CD4-positive, alpha-beta T cell treated with Interleukin-15 for 1 hour (primary cell): ENCODE data around the gene SLC25A51.

Source experiments
- DNase-seq: peaks from one replicate; pipeline ENCODE4 v3.0.0-alpha.2; 2020

SLC25A51 gene

DNA sequence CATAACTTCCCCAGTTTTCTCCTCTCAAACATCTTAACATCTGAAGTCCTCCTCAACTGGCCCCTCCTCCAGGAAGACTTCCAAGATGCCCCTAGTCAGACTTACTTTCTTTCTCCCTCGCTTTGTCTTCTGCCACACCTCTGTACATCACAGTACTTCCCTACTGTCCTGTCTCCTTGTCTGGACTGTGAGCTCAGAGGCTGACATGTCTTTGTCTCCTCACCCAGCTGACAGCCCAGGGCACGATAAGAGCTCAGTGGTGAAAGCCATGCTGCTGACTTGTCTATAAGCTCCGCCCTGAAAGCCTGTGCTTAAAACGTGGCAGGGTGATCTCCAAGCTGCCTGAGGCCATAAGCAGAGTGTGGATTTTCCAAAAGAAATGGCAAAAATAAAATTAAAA is 33.0 kb upstream of the SLC25A51 start:
- no peak for DNase-seq

DNA sequence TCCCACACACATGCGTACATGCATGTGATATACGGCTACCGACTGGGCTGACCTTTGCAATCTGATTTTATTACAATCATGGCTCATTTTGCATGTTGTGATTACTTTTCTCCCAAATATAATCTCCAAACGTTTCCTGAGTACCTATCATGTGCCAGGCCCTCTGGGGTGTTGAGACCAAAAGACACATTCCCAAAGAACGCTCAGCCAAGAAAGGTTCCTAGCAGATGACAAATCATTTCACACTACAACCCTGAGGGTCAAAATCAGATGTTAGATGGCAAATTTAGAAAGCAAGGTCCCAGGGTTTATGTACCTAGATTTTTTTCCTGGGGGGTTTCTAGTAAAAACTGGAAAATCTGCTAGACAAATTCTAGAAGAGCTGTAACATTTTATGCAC is 32.4 kb upstream of the SLC25A51 start:
- no peak for DNase-seq

DNA sequence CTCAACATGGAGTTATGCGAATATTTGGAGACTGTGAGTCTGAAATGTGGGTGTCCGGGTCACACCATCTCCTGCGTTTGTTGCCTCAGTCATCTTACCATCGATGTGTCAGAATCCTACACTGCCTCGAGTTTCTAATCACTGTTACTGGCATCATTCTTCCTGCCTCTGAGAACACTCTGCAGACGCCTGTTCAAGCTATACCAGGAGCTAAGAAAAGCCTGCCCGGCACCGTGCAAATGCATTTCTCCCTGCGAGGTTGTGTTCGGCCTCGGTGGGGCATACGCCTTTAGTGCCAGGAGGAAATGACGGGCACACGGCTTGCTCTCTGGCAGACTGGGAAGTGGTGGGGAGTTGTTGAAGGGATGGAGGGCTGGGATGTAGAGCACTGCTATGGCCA is 31.2 kb upstream of the SLC25A51 start:
- DNase-seq: no peak

DNA sequence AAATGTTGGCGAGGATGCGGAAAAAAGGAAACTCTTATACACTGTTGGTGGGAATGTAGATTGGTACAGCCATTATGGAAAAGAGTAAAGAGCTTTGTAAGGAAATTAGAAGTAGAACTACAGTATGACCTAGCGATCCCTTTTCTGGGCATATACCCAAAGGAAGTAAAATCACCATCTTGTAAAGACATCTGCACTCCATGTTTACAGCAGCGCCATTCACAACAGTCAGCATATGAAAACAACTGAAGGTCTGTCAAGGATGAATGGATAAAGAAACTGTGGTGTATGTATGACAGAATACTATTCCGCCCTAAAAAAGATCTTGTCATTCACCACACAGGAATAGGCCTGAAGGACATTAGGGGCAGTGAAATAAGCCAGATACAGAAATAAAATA is 27.7 kb upstream of the SLC25A51 start:
- no peak for DNase-seq

DNA sequence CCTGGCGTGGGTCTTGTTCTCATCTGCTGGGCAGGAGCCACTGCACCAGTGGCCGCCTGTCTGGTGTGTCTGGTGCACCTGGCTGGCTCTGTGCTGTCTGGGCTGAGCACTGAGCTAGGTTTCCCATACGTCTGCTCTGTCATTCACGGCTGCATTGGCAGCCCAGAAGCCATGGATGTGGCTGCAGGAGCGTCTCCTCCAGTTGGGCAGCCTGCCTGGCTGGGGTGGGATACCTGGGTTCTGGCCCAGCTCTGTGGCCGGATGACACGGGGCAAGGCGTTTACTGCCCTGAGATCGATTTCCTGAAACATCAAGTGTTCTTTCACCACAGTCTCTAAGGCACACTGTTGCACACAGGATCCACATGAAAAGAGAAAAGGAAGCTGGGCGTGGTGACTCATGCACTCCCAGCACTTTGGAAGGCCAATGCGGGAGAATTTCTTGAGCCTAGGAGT is 25.5 kb upstream of the SLC25A51 start:
- no peak for DNase-seq

DNA sequence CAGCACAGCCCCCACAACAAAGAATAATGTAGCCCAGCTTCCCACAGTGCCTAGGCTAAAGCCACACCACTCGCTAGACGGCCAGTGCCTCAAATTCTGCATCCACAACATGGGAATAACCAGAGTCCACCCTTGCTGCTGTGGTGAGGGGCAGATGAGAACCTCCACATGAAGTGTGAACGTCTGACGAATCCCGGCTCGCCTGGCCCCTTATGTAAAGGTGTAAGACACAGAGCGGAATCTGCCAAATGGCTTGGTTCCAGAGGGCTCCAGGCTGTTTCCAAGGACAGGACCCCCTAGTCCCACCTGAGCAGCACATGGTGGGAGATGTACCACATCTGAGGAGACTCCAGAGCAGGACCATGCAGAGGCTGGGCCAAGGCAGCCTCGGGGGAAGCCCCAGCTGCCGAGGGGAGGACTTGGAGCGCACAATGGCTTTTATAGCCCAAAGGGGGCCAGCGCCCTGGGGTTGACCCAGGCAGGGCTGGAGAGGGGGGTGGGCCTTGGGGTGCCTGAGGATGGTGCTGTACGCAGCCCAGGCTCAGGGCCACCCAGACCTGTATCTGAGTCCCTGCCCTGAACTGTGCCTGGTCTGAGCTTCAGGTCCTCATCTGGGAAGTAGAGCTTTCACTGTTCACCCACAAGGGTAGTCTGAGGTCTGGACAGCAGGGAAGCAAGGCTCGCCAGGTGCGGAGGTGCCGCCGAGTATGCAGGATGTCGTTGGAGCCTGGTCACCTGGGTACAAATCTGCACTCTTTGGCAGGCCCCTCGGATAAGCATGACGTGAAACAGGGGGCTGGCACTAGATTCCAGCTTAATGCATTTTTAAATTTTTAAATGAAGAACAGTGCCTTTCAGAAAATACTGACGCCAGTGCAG is 24.9 kb upstream of the SLC25A51 start:
- no peak for DNase-seq

DNA sequence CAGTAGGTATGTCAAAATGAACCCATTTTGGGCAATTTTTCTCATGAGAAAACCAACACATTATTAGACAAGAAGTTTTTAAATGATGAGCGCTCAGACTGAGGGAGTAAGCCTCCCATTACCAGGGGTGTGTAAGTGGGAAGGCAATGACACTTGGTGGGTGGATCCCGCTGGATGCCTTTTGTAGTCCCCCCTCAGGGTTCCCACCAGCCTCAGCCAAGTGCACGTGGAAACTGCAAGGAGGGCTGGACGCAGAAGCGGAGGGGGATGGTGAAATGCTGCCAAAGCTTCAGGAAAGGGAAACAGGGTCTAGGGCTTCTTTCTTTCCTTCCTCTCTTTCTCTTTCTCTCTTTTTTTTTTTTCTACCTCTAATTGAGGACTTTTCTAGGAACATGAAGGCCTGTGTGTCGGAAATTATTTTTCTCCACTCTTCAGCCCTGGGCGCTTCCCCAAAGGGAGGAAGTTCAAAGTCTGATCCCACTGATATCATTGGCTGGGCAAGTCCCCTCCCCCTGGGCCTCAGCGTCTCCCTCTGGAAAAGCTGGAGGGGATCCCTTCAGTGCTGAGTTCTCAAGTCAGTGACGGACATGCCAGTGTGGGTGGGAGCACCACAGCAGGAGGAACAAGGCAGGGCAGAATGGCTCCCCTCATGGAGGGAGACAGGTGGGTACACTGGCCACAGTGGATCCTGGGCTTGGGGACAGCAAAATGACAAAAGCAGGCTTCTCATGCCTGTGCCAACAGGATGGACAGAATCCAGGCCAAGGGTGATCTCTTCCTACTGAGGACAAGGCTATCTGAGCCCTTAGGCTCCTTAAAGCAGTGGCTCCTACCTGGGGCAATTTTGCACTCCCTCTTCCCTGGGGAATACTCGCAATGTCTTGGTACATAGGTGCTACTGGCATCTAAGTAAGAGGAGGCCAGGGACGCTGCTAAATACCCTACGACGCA is 23.9 kb upstream of the SLC25A51 start:
- no peak for DNase-seq

DNA sequence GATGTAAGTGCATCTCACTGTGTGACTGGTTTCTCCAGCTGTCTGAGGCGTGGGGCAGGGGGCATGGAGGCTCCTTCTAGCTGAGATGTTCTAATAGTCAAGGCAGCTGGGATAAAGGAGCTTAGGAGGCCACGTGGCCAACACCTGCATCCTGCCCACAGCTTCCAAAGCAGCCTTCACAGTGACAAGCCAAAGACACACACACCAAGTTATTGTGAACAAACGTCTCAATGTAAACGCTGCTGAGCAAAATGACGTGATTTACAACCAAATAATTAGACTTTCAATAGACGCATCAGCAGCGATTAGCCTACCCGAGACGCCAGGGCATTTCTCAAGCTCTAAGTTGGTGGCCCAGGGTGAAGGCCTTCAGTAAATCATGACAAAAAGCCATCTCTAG is 23.2 kb upstream of the SLC25A51 start:
- no peak for DNase-seq

DNA sequence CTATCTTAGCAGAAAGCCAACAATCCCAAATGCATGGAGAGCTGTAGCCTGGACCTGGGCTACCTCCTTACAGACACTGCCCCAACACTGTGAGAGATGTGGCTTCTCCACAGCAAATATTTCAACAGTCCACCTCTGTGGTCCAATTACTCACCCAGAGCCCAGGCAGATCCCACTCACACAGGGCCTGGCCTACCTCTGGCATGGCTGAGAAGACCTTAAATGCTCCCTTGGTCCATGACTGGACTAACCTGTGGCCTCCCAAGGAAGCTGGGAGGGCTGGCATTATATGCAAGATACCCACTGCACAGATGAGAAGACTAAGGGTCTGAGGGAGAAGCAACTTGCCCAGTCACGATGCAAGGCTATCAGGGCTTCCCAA is 22.8 kb upstream of the SLC25A51 start:
- DNase-seq: no peak

DNA sequence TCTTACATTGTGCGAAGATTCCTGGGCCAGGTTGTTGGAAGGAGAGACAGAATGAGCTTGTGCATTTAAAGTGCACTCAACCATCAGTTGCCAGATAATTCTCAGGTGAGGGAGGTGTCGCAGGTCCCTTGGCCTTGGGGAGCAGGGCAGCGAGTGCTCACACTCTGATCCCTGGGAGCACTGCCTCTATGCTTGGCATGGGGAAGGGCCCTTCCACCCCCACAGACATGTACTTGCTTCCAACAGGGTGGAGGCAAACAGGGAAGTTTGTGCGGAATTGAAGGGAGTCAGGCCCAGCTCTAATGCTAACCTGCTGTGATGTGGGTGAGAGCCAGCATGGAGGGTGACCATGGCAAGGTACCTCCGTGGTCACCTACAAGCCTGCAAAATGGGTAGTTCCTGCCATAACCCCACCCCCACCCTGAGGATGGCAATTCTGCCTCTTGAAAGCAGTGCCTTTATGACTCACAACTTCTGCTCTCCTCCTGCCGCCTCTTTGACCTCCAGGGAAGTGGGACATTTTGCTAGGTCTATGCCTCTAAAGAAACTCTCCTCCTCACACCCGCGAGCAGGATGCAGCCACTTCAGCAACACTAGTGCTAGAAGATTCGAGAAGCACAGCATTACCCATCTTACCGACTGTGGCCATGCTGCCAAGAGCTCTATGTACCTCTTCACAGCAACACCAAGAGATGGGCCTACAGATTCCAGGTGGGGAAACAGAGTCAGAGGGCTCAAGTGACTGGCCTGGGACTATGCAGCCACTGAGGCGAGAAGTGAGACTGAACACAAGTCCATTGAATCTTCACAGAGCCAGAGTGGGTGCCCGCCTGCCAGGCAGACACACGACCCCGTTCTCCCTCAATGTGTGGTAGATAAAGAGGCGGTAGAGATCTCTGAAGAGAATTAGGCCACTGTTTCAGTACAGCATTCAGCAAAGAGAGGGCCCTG is 22.1 kb upstream of the SLC25A51 start:
- DNase-seq: no peak

DNA sequence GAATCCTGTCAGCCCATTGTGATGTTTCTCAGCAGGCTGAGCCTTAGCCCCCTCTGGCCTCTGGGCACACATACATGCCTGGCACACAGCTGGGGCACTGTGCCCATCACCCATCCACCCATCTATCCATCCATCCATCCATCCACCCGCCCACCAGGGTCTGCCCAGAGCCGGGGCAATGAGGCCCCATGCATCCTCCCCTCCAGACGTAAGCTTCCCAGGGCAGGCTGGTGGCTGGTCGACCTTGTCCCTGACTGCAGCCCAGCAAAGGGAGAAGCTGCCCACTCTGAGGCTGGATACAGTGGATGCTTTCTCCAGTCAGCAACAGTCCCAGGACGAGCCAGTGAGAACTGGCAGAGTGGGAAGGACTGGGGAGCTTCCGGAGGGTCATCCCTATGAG is 21.1 kb upstream of the SLC25A51 start:
- no peak for DNase-seq

DNA sequence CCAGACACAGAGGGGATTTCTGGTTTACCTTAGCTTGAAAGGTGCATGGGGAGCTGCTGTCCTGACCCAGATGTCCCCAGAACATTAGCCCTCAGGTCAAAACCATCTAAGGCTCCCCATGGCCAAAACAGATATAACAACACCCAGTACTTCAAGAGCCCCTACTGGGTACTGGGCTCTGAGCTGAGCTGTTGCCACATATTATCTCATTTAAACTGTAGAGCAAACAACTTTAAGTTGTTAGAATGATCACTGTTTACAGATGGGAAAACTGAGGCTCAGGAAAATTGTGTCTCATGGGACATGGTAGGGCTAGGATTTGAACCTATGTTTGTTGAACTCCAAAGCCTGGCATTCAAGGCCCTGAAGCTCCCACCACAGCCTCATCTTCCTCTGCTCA is 20.6 kb upstream of the SLC25A51 start:
- no peak for DNase-seq

DNA sequence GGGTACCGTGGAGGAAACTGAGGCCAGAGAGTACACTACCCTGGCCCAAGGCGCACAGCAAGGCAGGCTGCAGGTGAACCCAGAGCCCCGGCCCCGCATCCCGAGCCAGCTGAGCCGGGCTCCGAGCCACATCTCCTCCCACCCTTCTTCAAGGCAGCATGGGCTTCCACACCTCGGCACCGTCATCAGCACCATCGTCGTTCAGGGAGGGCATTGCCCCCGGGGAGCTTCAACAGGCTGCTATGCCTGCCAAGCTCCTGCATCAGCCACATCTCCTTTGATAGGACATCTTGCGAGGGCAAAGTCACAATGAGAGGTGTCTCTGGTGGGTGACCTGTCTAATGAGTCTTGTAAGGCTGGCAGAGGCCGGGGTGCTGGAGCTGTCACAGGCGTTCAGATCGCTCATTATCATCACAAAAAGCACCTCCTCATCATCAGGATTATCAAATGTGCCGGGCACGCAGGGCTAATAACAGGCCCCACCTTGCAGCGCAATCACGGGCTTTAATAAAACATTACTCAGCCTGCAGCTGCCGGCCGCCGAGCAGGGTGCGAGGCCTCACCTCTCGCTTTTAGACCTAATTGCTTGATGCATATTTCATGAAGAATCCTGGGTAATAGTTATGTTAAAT is 20.0 kb upstream of the SLC25A51 start:
- peak; percentile 13 for DNase-seq

DNA sequence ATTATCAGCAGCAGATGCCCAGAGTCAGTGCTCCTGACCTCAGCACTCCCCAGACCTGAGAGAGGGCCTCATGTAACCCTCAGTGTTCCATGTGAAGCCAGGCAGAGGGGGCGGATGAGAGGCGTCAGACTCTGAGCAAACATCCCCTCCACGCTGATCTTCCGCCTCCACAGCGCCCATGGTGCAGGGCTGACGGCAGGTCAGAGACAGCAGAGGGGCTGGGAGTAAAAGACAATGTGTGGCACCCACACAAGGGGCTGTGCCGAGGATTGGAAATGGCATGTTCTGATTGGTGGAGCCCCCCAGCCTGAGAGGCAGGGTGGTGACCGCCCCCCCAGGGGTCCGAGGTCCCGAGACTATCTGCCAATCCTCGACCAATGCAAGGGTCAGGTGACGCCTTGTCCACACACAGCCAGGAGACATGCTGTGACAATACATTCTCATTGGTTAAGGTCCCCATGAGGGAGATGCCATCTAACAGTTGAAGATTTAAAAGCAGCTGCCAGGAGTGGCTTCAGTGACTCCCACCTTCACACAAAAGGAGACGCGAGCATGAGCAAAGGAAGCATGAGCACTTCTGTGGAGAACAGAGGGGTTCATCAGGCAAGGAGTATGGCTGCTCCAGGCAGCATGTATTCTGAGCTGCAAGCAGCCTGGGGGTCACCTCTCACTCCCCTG is 19.3 kb upstream of the SLC25A51 start:
- DNase-seq: peak; percentile 11

DNA sequence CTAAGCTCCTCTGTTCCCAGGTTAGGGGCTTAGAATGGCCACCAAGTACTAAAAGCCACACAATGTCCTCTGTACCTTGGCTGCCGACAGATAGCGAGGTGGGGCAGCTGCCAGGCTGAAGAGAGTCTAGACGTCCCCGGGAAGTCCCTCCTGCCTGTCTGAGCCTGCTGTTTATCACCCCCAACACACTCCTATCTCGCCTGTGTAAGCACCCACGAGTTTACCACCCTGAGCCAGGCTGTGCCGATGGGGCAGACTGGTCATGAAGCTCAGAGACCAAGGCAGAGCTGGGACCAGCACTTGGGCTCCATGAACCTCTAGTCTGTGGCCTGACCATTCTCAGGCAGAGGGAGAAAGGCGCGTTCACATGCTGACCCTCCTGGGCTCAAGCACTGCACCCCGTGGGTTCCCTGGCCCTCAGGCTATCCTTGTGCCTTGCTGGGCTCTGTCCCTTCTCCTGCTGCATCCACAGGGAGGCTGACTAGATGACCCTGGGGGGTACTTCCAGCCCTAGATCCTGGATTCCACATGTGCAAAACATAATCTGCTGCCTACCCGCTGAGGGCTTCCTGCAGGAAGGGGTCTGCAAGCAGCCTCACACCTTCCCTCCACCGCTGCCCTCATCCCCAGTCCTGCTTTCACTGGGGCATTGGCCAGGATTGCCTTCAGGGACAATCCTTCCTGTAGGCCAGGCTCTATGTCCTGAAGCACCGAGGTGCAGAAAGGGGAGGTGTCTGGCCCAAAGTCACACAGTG is 18.6 kb upstream of the SLC25A51 start:
- DNase-seq: peak; percentile 11

DNA sequence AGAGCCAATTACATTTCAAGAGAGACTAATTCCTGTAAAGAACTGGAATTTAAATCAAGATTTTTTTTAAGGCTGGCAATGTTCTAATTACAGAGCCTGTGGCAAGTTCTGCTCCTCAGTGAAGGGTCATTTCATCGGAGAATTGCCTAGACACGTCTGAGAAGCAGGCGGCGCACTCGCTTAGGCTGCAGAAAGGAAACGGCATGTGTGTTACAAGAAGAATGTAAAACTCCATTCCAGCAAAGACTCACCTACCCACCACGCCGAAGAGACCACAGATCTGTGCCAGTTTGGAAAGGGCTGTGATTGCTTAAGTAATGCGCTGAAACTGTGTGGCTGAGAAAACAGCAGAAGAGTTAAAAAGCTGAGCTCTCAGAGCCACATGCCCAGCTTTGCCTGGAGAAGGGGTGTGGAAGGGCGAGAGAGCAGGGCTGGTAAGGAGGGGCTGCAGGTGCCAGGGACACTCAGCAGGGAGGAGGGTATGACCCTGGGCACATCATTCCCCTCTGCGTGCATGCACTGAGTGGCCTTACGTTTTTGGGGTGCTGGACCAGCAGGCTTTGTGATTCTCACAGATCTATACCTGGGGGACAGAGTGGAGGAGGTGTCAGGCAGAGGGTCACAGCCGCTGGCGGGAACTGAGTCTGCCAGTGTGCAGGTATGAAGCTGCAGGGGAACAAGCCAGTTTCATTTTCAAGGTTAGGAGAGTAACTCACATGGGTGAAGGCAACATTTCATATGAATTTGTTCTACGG is 17.8 kb upstream of the SLC25A51 start:
- no peak for DNase-seq

DNA sequence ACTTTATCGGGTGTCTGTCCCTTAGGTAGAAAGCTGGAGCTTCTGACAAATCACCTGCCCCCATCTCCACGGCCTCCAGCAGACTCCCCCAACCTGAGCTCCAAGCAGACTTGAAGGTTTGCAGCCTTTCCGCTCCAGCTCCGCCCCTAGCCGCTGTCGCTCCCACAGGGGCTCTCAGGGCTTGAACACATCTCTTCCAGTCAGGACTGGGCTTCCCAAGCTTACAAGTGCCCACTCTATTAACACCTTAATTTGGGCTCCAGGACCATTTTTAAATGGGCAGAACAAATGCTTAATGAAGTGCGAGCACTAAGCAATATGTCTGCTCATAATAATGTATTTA is 17.2 kb upstream of the SLC25A51 start:
- DNase-seq: no peak

DNA sequence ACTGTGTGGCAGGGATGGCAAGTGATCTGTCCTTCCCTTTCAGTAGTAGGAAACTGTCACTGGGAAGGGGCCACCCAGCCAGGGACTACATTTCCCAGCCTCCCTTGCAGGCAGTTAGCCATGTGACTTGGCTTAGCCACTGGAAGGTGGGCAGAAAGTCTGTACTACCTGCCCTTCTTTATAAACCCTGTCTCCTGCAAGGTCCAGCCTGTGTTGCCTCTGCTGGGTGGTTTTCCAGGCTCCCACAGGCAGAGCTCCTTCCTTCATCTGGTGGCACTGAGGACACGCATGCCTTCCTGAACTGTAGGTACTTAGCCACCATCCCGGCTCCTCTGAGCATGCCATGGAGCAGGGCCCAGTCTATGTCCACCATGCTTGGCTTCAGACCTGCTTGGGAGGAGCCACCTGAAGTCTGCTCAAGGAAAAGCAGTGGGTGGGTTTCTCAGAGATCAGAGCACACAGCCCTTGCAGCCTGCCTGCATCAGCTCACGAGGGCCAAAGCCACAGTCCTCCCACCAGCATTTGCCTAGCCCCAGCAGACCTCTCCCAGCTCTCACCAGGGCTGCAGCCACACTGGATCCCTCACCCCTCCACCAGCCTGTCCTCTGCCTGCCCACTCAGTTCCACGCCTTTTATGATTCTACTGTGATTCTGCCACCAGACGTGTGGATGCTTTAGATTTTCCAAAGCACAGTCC is 16.7 kb upstream of the SLC25A51 start:
- peak; percentile 17 for DNase-seq

DNA sequence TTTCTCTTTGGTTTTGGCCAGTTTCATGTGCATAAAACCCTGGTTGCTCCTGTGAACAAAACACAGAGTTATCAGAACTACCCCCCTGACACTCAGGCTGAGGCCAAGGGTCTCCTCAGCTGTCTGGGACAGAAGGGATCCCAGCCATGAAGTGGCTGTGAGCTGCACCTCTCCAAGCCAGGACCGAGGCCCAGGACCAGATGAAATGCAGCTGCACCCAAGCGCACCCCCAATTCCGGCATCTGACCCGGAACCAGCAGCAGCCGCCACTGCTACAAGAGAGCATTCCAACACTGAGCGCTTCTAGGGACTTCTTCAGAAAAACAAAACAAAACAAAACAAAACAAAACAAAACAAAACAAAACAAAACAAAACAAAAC is 16.0 kb upstream of the SLC25A51 start:
- DNase-seq: no peak
